ENCODE results near the gene FARS2.
"Not testable (repeated sequence)": the region's sequence is repeated elsewhere in the genome, so short reads cannot be mapped to it uniquely, and the experiment has no call there.

Gene FARS2

GRCh38 chr6:5645328-5646290 is 384.3 kb downstream of the FARS2 start:
- DNase-seq = no peak

- DNase-seq = no peak
These were observed 391.3 kb downstream of the FARS2 start for GRCh38 chr6:5652406-5653137.

DNA sequence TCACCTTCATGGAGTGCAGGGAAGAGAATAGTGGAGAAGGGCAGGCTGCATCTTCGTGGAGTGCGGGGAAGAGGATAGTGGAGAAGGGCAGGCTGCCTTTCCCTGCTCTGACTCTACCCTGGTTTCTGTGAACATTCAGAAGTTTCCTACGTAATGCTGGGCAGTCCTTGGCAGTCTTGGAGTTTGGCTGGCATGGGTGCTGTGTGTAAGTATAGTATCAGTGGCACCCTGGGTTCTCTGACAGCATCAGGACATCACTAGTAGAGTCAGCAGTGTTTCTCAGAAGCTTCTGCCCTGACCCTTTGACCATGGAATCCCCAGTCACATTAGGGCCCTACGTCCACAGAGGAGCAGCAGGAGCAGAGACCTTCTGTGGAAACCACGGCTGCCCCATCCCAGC is 392.5 kb downstream of the FARS2 start:
- no peak for DNase-seq

- DNase-seq = no peak
These were observed 394.9 kb downstream of the FARS2 start for GRCh38 chr6:5656226-5656625.

- not testable (repeated sequence) for DNase-seq
These were observed 395.4 kb downstream of the FARS2 start for GRCh38 chr6:5656695-5657094.

DNA sequence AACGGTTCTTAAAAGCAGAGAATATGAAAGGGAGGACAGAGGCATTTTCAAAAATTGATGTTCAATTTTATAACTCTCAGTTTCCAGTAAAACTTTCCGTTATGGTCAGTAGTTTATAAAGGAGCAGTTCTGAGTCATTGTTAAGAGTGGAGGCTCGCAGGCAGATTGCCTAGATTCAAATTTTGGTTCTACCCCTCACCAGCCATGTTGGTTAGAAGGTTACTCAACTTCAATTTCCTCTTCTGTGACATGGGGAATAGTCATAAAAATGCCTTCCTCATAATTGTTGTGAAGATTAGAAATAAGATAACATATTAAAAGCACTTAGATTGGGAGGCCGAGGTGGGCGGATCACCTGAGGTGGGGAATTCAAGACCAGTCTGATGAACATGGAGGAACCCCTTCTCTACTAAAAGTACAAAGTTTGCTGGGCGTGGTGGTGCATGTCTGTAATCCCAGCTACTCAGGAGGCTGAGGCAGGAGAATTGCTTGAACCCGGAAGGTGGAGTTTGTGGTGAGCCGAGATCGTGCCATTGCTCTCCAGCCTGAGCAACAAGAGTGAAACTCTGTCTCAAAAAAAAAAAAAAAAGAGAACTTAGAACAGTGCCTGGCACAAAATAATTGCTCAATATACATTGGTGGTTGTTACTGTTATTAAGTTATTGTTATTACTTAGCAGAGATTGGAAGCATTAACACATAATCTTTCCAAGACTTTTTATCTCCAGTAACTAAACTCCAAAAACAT is 396.5 kb downstream of the FARS2 start:
- no peak for DNase-seq

DNA sequence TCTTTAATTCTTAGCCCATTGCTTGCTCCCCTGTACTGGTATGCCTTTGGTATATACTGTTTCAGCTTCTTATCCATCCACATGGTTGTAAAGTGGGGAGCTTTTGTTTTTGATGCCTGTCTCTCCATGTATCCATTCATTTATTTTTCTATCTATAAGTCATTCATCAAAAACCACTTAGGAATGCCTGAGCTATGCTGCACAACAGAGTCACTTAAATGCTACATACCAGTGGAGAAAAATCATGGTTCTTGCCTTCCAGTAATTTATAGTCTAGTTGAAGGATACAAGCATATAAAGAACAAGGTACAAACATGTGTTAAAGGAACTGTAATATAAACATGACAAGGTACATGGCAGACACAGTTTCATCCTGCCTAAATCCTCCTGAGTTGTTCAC is 398.2 kb downstream of the FARS2 start:
- DNase-seq = no peak

GRCh38 chr6:5660772-5661171 is 399.5 kb downstream of the FARS2 start:
- no peak for DNase-seq

DNA sequence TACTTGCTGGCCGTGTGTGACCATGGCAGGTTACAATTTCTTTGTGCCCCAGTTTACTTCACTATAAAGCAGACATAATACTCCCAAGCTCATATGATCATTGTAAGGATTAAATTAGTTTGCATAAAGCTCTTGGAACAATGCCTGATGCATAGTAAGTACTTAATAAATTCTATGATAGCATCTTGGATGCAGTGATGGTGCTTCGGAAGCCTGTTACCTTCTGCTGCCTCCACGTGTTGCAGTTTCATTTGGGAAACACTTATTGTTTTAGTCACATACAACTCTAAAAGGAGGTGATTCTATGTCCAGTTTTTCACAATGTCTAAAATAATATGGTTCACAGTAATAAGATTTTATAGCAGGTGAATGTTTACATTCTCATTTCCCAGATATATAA is 401.5 kb downstream of the FARS2 start:
- DNase-seq = no peak

GRCh38 chr6:5663259-5663658 is 401.9 kb downstream of the FARS2 start:
- DNase-seq = no peak

DNA sequence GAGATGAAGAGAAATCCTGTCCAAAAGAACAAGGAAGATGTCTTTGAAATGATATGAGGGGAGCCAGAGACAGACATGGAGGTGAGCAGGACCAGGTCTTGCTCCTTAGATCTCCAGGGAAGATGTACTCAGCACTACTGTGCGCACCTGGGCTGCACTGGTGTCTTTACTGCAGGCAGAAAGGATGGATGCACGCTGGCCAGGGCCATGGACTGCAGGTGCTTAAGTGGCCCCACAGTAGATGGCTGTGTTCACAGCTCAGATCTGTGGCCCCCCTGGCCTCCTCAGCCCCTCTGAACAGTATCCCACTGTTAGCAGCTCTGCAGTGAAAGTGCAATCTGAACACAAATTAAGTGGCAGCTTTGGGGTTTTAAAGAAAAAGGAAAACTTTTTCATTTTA is 402.4 kb downstream of the FARS2 start:
- no peak for DNase-seq

DNA sequence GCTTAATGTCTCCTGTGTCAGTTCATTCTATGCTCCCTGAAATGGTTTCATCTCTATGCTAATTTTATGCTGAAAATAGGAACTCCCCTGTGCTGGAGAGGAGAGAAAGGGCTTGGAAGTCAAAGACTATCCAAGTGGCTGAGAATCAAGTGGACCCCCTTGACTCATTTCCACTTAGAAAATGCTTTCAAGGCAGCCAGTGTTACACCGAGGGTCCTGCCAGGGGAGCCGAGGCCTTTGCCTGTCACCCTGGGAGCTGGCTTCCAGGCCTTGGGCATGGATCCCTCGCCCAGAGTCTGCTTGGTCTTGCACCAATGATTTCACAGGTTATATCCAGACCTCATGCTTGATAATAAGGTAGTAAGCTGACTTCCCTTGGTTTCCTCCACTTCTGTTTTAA is 402.8 kb downstream of the FARS2 start:
- DNase-seq = no peak

- peak; percentile 18 for DNase-seq
These were observed 403.9 kb downstream of the FARS2 start for GRCh38 chr6:5665173-5665572.

GRCh38 chr6:5665667-5666066 is 404.4 kb downstream of the FARS2 start:
- DNase-seq = no peak

DNA sequence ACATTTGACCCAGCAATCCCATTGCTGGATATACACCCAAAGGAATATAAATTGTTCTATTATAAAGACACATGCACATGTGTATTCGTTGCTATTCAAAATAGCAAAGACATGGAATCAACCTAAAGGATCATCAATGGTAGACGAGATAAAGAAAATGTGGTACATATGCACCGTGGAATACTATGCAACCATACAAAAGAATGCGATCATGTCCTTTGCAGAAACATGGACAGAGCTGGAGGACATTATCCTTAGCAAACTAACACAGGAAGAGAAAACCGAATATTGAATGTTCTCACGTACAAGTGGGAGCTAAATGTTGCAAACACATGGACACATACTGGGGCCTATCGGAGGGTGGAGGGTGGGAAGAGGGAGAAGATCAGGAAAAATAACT is 405.4 kb downstream of the FARS2 start:
- DNase-seq = no peak

DNA sequence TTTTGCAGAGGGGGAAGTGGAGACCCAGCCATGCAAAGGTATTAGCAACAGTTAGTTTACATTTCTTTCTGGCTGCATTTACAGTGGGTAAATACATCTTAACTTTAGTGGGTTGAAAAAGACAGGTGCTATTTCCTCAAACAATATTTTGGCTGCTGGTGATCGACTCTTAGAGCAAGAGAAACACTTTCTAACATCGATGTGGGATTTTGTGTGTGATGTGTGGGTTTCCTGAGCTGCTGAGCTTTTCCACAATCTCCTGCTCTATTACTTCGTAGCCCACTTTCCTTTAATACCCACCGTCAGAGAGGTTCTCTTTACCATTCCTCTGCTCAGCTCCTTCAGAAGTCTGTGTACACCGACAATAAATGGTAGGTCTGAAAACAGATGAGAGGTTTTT is 406.4 kb downstream of the FARS2 start:
- DNase-seq = no peak

- no peak for DNase-seq
These were observed 409.1 kb downstream of the FARS2 start for GRCh38 chr6:5670381-5670780.

GRCh38 chr6:5670811-5671561 is 409.7 kb downstream of the FARS2 start:
- no peak for DNase-seq

- DNase-seq = no peak
These were observed 410.6 kb downstream of the FARS2 start for GRCh38 chr6:5671601-5672559.

- DNase-seq = no peak
These were observed 411.3 kb downstream of the FARS2 start for GRCh38 chr6:5672581-5673011.

All from activated gamma-delta T cell treated with Interleukin-2 at 50 U/mL for 16 hours (primary cell).